Spleen (tissue), 7 donors: ENCODE results near the gene FSTL4.

Experiments used
- POLR2A ChIP-seq, 3 donors: fragments of 450-650 bp; IDR thresholded peaks; one replicate each; pipeline ENCODE4 v1.5.1; 2017; ENCODE audit warnings: antibody characterized with exemption in 3 of 3, mild to moderate bottlenecking in 1 of 3
- TF ChIP-seq, protein P1 (sequence below), 11 experiments: fragments of 200-600 bp in 7 of 11; fragments of 450-650 bp in 4 of 11; sonication (generic) in 4 of 11; IDR thresholded peaks in 8 of 11; conservative IDR thresholded peaks in 3 of 11; 1 replicate in 7 of 11; 2 replicates in 4 of 11; pipeline versions ENCODE4 v1.4.0 to v1.8.0; 2016 to 2021; ENCODE audit warnings: antibody characterized with exemption in 11 of 11, inconsistent platforms in 4 of 11, mild to moderate bottlenecking in 1 of 11
- donor health status: DM: no; HTN: no; CAD: no; lungs with moderate emphysema.
- donor health status: DM: no; HTN: no; CAD: no.
- donor health status: DM: no; HTN: no; CAD: no.

- TF ChIP-seq, protein P1, sequence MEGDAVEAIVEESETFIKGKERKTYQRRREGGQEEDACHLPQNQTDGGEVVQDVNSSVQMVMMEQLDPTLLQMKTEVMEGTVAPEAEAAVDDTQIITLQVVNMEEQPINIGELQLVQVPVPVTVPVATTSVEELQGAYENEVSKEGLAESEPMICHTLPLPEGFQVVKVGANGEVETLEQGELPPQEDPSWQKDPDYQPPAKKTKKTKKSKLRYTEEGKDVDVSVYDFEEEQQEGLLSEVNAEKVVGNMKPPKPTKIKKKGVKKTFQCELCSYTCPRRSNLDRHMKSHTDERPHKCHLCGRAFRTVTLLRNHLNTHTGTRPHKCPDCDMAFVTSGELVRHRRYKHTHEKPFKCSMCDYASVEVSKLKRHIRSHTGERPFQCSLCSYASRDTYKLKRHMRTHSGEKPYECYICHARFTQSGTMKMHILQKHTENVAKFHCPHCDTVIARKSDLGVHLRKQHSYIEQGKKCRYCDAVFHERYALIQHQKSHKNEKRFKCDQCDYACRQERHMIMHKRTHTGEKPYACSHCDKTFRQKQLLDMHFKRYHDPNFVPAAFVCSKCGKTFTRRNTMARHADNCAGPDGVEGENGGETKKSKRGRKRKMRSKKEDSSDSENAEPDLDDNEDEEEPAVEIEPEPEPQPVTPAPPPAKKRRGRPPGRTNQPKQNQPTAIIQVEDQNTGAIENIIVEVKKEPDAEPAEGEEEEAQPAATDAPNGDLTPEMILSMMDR (IDR thresholded peaks at IDR 0.05 in 8 of 11, conservative IDR thresholded peaks at IDR 0.05 in 3 of 11), result no peak
- TF ChIP-seq POLR2A (IDR thresholded peaks at IDR 0.05), result no peak
Observed at GRCh38 chr5:133325864-133326263, 286.5 kb downstream of the FSTL4 start.
